ENCODE results near the gene GALNT7.

DNA sequence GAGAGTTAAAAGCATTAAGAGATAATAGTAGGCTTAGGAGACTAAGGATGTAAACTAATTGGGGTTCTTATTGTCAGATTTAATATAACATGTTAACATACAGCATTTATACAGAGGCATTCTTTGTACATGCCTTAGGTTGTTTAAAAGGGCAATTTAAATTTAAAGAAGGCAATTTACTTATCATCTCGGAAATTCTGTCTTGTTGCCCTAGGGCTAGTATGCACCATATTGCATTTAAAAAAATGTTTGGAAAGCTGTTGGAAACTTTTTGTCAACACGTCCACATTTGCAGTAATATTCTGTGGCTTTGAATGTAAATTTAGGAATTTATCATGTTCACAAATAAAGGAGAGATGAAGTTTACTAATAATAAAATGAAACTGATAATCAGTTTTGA, 25.5 kb downstream of the GALNT7 start:
- TF ChIP-seq ZNF792 (tag by site-specific recombination; IDR thresholded peaks at IDR 0.05), result no peak
- no peak for TF ChIP-seq ZNF138 (tag by site-specific recombination; IDR thresholded peaks at IDR 0.05; ENCODE audit: borderline replicate concordance)
